Neural cell (in vitro differentiated cells): ENCODE results near the gene IL20RB.

ENCODE experiments used
- CTCF ChIP-seq: fragments of 450-650 bp; IDR thresholded peaks from 2 replicates; pipeline ENCODE4 v1.5.1; 2014; ENCODE audit warnings: antibody characterized with exemption, mild to moderate bottlenecking, moderate library complexity; ENCODE audit not compliant: poor library complexity, severe bottlenecking
- TAF1 ChIP-seq: IDR thresholded peaks from 2 replicates; pipeline ENCODE4 v1.6.1; 2012; ENCODE audit warnings: low read depth

- TF ChIP-seq TAF1: no peak
- TF ChIP-seq CTCF: no peak
Observed at GRCh38 chr3:136954980-136955780, 2.6 kb upstream of the IL20RB start.
